ENCODE results near the gene TVP23C.
"Not testable (repeated sequence)": the region's sequence is repeated elsewhere in the genome, so short reads cannot be mapped to it uniquely, and the experiment has no call there.

Gene TVP23C

GRCh38 chr17:15563375-15563857 is at the start of gene TVP23C:
TVP23C (minus strand) TSS chr17:15563483; CDS start chr17:15563448, 35 bp downstream.
- DNase-seq (ENCODE audit: insufficient read length, low spot score) = peak; percentile 53
- FAIRE-seq = peak; percentile 72

GRCh38 chr17:15592960-15593359 is 29.7 kb upstream of the TVP23C start:
- DNase-seq (ENCODE audit: insufficient read length, low spot score); FAIRE-seq: not testable (repeated sequence)

GRCh38 chr17:15591986-15592385 is 28.7 kb upstream of the TVP23C start:
- DNase-seq (ENCODE audit: insufficient read length, low spot score); FAIRE-seq: not testable (repeated sequence)

GRCh38 chr17:15590844-15591243 is 27.6 kb upstream of the TVP23C start:
- not testable (repeated sequence) for FAIRE-seq; DNase-seq (ENCODE audit: insufficient read length, low spot score)

- not testable (repeated sequence) for DNase-seq (ENCODE audit: insufficient read length, low spot score)
- FAIRE-seq = peak; percentile 18
Measured at GRCh38 chr17:15589544-15590536, 26.6 kb upstream of the TVP23C start.

- FAIRE-seq = not testable (repeated sequence)
Measured at GRCh38 chr17:15588017-15588416, 24.7 kb upstream of the TVP23C start.

GRCh38 chr17:15583313-15583712 is 20.0 kb upstream of the TVP23C start:
- FAIRE-seq; DNase-seq (ENCODE audit: insufficient read length, low spot score): not testable (repeated sequence)

More at GRCh38 chr17:15588017-15588416, 24.7 kb upstream of the TVP23C start:
- DNase-seq (ENCODE audit: insufficient read length, low spot score) = not testable (repeated sequence)

- FAIRE-seq; DNase-seq (ENCODE audit: insufficient read length, low spot score): not testable (repeated sequence)
Measured at GRCh38 chr17:15581462-15581861, 18.2 kb upstream of the TVP23C start.

- not testable (repeated sequence) for FAIRE-seq; DNase-seq (ENCODE audit: insufficient read length, low spot score)
Measured at GRCh38 chr17:15576848-15577247, 13.6 kb upstream of the TVP23C start.

- not testable (repeated sequence) for DNase-seq (ENCODE audit: insufficient read length, low spot score); FAIRE-seq
Measured at GRCh38 chr17:15574660-15575059, 11.4 kb upstream of the TVP23C start.

GRCh38 chr17:15573870-15574269 is 10.6 kb upstream of the TVP23C start:
- not testable (repeated sequence) for DNase-seq (ENCODE audit: insufficient read length, low spot score)

GRCh38 chr17:15562613-15563374 is 489 bp downstream of the TVP23C start:
- not testable (repeated sequence) for FAIRE-seq; DNase-seq (ENCODE audit: insufficient read length, low spot score)

More at GRCh38 chr17:15573870-15574269, 10.6 kb upstream of the TVP23C start:
- not testable (repeated sequence) for FAIRE-seq

GRCh38 chr17:15561439-15561838 is 1.8 kb downstream of the TVP23C start:
- DNase-seq (ENCODE audit: insufficient read length, low spot score); FAIRE-seq: not testable (repeated sequence)

- DNase-seq (ENCODE audit: insufficient read length, low spot score); FAIRE-seq: not testable (repeated sequence)
Measured at GRCh38 chr17:15558403-15559105, 4.7 kb downstream of the TVP23C start.

GRCh38 chr17:15557334-15557832 is 5.9 kb downstream of the TVP23C start:
- not testable (repeated sequence) for FAIRE-seq; DNase-seq (ENCODE audit: insufficient read length, low spot score)

GRCh38 chr17:15552932-15553331 is 10.4 kb downstream of the TVP23C start:
- not testable (repeated sequence) for DNase-seq (ENCODE audit: insufficient read length, low spot score); FAIRE-seq

- DNase-seq (ENCODE audit: insufficient read length, low spot score); FAIRE-seq: not testable (repeated sequence)
Measured at GRCh38 chr17:15549552-15549951, 13.7 kb downstream of the TVP23C start.

GRCh38 chr17:15546604-15547003 is 16.7 kb downstream of the TVP23C start:
- not testable (repeated sequence) for FAIRE-seq; DNase-seq (ENCODE audit: insufficient read length, low spot score)

- not testable (repeated sequence) for DNase-seq (ENCODE audit: insufficient read length, low spot score); FAIRE-seq
Measured at GRCh38 chr17:15540371-15541219, 22.7 kb downstream of the TVP23C start.
